T47D (cell line): ENCODE data around the gene DOK7.

Experiments
- DNase-seq, 2 experiments: peaks; one replicate each; pipeline versions ENCODE4 v3.0.0 to v3.0.0-alpha.2; 2011 to 2012; ENCODE audit warnings: low read depth in 1 of 2, low spot score in 1 of 2
- JUND ChIP-seq: IDR thresholded peaks from 2 replicates; pipeline ENCODE4 v1.6.1; 2012; ENCODE audit warnings: low read depth
- in situ Hi-C: cut with HindIII; loops from 2 replicates; pipeline ENCODE4 v1.10.0; 2016; ENCODE audit warnings: low sequenced_read_pairs, low pct_unique_long_range_greater_than_20kb

The DOK7 gene

DNA sequence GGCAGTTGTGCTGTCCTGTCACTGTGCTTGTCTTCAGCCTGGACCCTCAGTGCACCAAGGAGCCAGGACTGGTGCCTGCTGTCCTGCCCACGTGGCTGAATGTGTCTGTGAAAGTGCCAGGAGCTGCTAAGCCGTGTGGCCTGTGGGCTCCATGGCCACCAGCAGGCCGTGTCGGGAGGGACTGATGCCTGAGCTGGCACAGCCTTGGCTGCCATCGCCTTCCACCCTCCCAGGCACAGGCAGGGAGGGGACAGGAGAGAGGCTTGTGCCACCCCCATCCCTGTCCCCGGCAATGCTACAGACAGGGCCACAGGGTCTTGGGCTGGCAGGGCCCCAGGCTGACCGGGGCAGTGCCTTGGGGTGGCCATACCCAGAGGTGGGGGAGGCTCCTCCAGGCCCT, 24.8 kb downstream of the DOK7 start:
- DNase-seq: no peak
- in situ Hi-C loops: no loop called here
- TF ChIP-seq JUND: no peak

DNA sequence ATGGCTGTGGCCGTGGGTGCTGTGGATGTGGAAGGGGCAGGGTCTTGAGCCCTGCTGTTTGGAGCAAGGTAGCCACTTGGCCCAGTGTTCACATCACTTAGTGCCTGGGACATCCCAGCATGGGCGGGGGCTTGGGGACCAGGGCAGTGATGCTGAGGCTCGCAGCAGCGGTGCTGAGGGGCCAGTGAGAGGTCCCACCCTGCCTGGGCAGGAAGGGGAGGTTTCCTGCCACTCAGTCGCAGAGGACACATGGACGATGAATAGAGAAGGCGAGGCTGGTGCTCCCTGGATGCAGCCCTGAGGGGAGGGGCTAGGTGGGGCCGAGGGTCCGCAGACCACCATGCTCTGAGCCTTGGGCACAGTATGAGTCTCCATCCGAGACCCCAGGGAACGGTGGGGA, 25.7 kb downstream of the DOK7 start:
- DNase-seq: no peak
- TF ChIP-seq JUND: no peak
- in situ Hi-C loops: no loop called here

- in situ Hi-C loops: no loop called here
- DNase-seq: no peak
- TF ChIP-seq JUND: no peak
These were observed 26.4 kb downstream of the DOK7 start for GRCh38 chr4:3489451-3489962.

- DNase-seq: no peak
- in situ Hi-C loops: no loop called here
- no peak for TF ChIP-seq JUND
These were observed 28.7 kb downstream of the DOK7 start for GRCh38 chr4:3491681-3492405.

GRCh38 chr4:3492741-3493719, 29.9 kb downstream of the DOK7 start:
- in situ Hi-C loops: no loop called here
- TF ChIP-seq JUND: no peak
- no peak for DNase-seq

- no peak for DNase-seq
- in situ Hi-C loops: no loop called here
- no peak for TF ChIP-seq JUND
These were observed 30.8 kb downstream of the DOK7 start for GRCh38 chr4:3493720-3494461.

DNA sequence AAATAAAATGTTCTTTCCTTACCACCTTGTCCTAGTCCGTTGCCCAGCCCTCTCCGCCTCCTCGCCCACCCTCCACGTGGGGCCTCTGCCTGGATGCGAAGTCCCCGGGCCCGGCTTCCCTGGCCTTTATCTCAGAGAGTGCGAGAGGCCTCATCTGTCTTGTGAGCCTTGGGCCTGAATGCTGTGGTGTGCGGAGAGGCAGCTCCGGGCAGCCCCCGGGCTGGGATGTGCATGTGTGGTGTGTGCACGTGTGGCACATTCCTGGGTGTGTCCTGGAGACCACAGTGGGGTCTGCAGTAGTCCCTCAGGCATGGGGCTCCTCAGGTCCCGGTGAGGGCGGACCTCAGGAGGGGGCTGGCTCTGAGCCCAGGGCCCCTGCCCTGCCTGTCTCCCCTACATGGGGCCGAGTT, 31.4 kb downstream of the DOK7 start:
- DNase-seq: no peak
- in situ Hi-C loops: no loop called here

GRCh38 chr4:3495204-3495975, 32.3 kb downstream of the DOK7 start:
- in situ Hi-C loops: no loop called here
- no peak for TF ChIP-seq JUND
- no peak for DNase-seq

More for the DNA sequence above, 31.4 kb downstream of the DOK7 start:
- TF ChIP-seq JUND: no peak

GRCh38 chr4:3496021-3496420, 32.9 kb downstream of the DOK7 start:
- no peak for DNase-seq
- TF ChIP-seq JUND: no peak
- in situ Hi-C loops: no loop called here

- in situ Hi-C loops: no loop called here
- DNase-seq: no peak
- no peak for TF ChIP-seq JUND
These were observed 34.0 kb downstream of the DOK7 start for GRCh38 chr4:3497095-3497494.

DNA sequence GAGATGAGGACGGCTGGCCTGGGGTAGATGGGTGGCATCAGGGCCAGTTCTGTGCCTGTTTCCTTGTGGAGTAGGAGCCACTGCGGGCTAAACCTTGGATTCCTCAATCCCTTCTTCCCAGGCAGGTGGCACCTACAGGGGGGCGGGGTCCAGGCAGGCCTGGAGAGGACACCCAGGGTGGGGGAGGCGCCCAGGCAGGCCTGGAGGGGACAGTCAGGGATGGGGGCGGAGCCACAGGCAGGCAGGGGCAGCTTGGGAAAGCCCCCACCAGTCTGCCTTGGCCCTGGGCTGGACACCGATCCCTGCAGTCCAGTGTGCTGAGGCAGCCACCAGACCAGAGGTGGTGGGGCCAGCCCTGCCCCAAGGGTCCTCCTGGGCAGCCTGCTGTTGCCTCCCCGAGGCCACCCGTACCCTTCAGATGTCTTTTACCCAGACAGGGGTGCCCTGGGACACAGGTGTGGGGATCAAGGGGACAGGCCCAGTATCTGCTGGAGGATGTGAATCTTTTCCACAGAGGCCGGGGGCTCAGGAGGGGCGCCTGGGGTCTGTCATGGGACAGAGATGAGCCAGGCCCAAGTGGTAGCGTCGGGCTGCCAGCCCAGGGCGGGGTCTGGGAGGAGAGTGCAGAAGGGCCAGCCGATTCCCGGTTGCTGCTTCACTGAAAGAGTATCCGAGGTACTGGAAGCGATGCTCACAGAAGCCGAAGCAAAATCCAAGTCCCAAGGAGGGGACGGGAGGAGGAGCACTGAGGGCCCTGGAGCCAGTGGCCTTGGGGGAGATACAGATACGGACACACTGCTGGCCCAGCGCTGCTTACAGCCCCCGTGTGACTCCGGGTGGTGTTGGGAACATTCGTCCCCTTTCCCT, 34.6 kb downstream of the DOK7 start:
- no peak for DNase-seq
- no peak for TF ChIP-seq JUND
- in situ Hi-C loops: no loop called here
